Ectodermal cell (in vitro differentiated cells): ENCODE measurements around the gene CLEC9A.

Source experiments
- H3K27ac ChIP-seq: 2 replicates; pipeline ENCODE4 v1.7.0; 2013; ENCODE audit warnings: mild to moderate bottlenecking, low read depth, low read length; ENCODE audit not compliant: insufficient read depth, poor library complexity, severe bottlenecking
- H3K27me3 ChIP-seq: 2 replicates; pipeline ENCODE4 v1.7.0; 2013; ENCODE audit warnings: mild to moderate bottlenecking, low read length; ENCODE audit not compliant: insufficient read depth, control insufficient read depth, poor library complexity, severe bottlenecking
- H3K36me3 ChIP-seq: one replicate; pipeline ENCODE4 v1.7.0; 2013; ENCODE audit warnings: low read length; ENCODE audit not compliant: control insufficient read depth, insufficient read depth
- H3K4me1 ChIP-seq: one replicate; pipeline ENCODE4 v1.7.0; 2013; ENCODE audit warnings: low read length; ENCODE audit not compliant: control insufficient read depth, insufficient read depth
- H3K4me3 ChIP-seq: 2 replicates; pipeline ENCODE4 v1.7.0; 2013; ENCODE audit warnings: low read depth, low read length, control low read depth; ENCODE audit not compliant: insufficient read depth
- H3K9me3 ChIP-seq: 2 replicates; pipeline ENCODE4 v1.7.0; 2013; ENCODE audit warnings: mild to moderate bottlenecking, low read length, moderate library complexity; ENCODE audit not compliant: control insufficient read depth
- WGBS, 2 experiments: methylation state at CpG; one replicate each; pipeline ENCODE4 v1.1.7; 2013; ENCODE audit warnings: missing lambda C conversion rate in 2 of 2; 5-methylcytosine and 5-hydroxymethylcytosine counted together

Gene CLEC9A

GRCh38 chr12:10058387-10058786, 27.9 kb downstream of the CLEC9A start:
- Histone ChIP-seq H3K27me3 (no peaks in the 10 kb centered on the region), H3K27ac (no peak overlapping the region), H3K36me3 (no peaks in the 10 kb centered on the region), H3K4me1 (no peaks in the 10 kb centered on the region), H3K4me3 (no peak overlapping the region), H3K9me3 (no peaks in the 10 kb centered on the region)
- WGBS, 2 experiments = 94% methylated on average over 5 of the region's 5 CpGs

GRCh38 chr12:10065241-10065640, 34.8 kb downstream of the CLEC9A start:
- Histone ChIP-seq H3K9me3 (no peaks in the 10 kb centered on the region), H3K36me3 (no peaks in the 10 kb centered on the region), H3K27ac (no peak overlapping the region), H3K4me3 (no peak overlapping the region), H3K4me1 (no peaks in the 10 kb centered on the region), H3K27me3 (no peaks in the 10 kb centered on the region)
- WGBS, 2 experiments = 92 to 96% methylated on average over 4 of the region's 4 CpGs

- WGBS, 2 experiments = 92 to 93% methylated on average over 4 of the region's 4 CpGs
- H3K27ac ChIP-seq = no peak overlapping the region
- H3K27me3 ChIP-seq = no peaks in the 10 kb centered on the region
- H3K36me3 ChIP-seq = no peaks in the 10 kb centered on the region
- no peaks in the 10 kb centered on the region for H3K4me1 ChIP-seq
- H3K9me3 ChIP-seq = no peaks in the 10 kb centered on the region
- no peak overlapping the region for H3K4me3 ChIP-seq
Observed at GRCh38 chr12:10067264-10067663, 36.8 kb downstream of the CLEC9A start.

GRCh38 chr12:10067942-10068341, 37.5 kb downstream of the CLEC9A start:
- Histone ChIP-seq H3K4me1 (no peaks in the 10 kb centered on the region), H3K36me3 (no peaks in the 10 kb centered on the region), H3K9me3 (no peaks in the 10 kb centered on the region), H3K27ac (no peak overlapping the region), H3K27me3 (no peaks in the 10 kb centered on the region), H3K4me3 (no peak overlapping the region)
- WGBS, 2 experiments = 81 to 85% methylated on average over 3 of the region's 3 CpGs

GRCh38 chr12:10068644-10069043, 38.2 kb downstream of the CLEC9A start:
- H3K9me3 ChIP-seq = no peaks in the 10 kb centered on the region
- H3K4me1 ChIP-seq = no peaks in the 10 kb centered on the region
- no peak overlapping the region for H3K4me3 ChIP-seq
- H3K36me3 ChIP-seq = no peaks in the 10 kb centered on the region
- 89 to 92% methylated on average over 1 of the region's 1 CpG for WGBS, 2 experiments
- no peak overlapping the region for H3K27ac ChIP-seq
- no peaks in the 10 kb centered on the region for H3K27me3 ChIP-seq

GRCh38 chr12:10069099-10069498, 38.6 kb downstream of the CLEC9A start:
- WGBS, 2 experiments = 87 to 93% methylated on average over 3 to 4 of the region's 4 CpGs
- H3K27ac ChIP-seq = no peak overlapping the region
- H3K9me3 ChIP-seq = no peaks in the 10 kb centered on the region
- no peaks in the 10 kb centered on the region for H3K27me3 ChIP-seq
- H3K4me3 ChIP-seq = no peak overlapping the region
- no peaks in the 10 kb centered on the region for H3K36me3 ChIP-seq
- H3K4me1 ChIP-seq = no peaks in the 10 kb centered on the region

GRCh38 chr12:10069976-10070375, 39.5 kb downstream of the CLEC9A start:
- H3K4me1 ChIP-seq = no peaks in the 10 kb centered on the region
- no peaks in the 10 kb centered on the region for H3K36me3 ChIP-seq
- no peak overlapping the region for H3K27ac ChIP-seq
- H3K27me3 ChIP-seq = no peaks in the 10 kb centered on the region
- H3K4me3 ChIP-seq = no peak overlapping the region
- H3K9me3 ChIP-seq = no peaks in the 10 kb centered on the region
- 27 to 32% methylated on average over 3 of the region's 3 CpGs for WGBS, 2 experiments

GRCh38 chr12:10070380-10070779, 39.9 kb downstream of the CLEC9A start:
- H3K36me3 ChIP-seq = no peaks in the 10 kb centered on the region
- 97 to 99% methylated on average over 4 of the region's 4 CpGs for WGBS, 2 experiments
- no peak overlapping the region for H3K27ac ChIP-seq
- no peak overlapping the region for H3K4me3 ChIP-seq
- no peaks in the 10 kb centered on the region for H3K4me1 ChIP-seq
- no peaks in the 10 kb centered on the region for H3K9me3 ChIP-seq
- no peaks in the 10 kb centered on the region for H3K27me3 ChIP-seq

GRCh38 chr12:10072131-10072530, 41.6 kb downstream of the CLEC9A start:
- WGBS, 2 experiments = 92 to 93% methylated on average over 2 of the region's 2 CpGs
- Histone ChIP-seq H3K27ac (no peak overlapping the region), H3K4me1 (no peaks in the 10 kb centered on the region), H3K36me3 (no peaks in the 10 kb centered on the region), H3K27me3 (no peaks in the 10 kb centered on the region), H3K9me3 (no peaks in the 10 kb centered on the region), H3K4me3 (no peak overlapping the region)

GRCh38 chr12:10073261-10073660, 42.8 kb downstream of the CLEC9A start:
- Histone ChIP-seq H3K4me1 (no peaks in the 10 kb centered on the region), H3K27ac (no peak overlapping the region), H3K27me3 (no peaks in the 10 kb centered on the region), H3K4me3 (no peak overlapping the region), H3K9me3 (no peaks in the 10 kb centered on the region), H3K36me3 (no peaks in the 10 kb centered on the region)
- 91 to 96% methylated on average over 5 of the region's 5 CpGs for WGBS, 2 experiments

- H3K27ac ChIP-seq = no peak overlapping the region
- no peaks in the 10 kb centered on the region for H3K27me3 ChIP-seq
- H3K4me1 ChIP-seq = no peaks in the 10 kb centered on the region
- H3K9me3 ChIP-seq = no peaks in the 10 kb centered on the region
- H3K4me3 ChIP-seq = no peak overlapping the region
- no peaks in the 10 kb centered on the region for H3K36me3 ChIP-seq
Observed at GRCh38 chr12:10075451-10075850, 45.0 kb downstream of the CLEC9A start.
